HepG2 (cell line): Measurements from ENCODE around the gene SORL1-AS1.

Experiments used
- ARNTL ChIP-seq: sonication (generic); formaldehyde crosslinking; IDR thresholded peaks from 2 replicates; pipeline ENCODE4 v1.4.0; 2020; ENCODE audit warnings: mild to moderate bottlenecking, missing genetic modification reagents
- ASH2L ChIP-seq: fragments of 300-600, 200-600 bp; sonication (generic); IDR thresholded peaks from 2 replicates; pipeline ENCODE4 v1.7.0; 2017; ENCODE audit warnings: low read depth, mild to moderate bottlenecking, moderate library complexity, mixed read lengths, low read length; ENCODE audit not compliant: insufficient read length
- HHEX ChIP-seq: IDR thresholded peaks from 2 replicates; pipeline ENCODE4 v1.6.1; 2016; ENCODE audit warnings: control low read depth
- HOXA5 ChIP-seq: sonication (generic); formaldehyde crosslinking; IDR thresholded peaks from 2 replicates; pipeline ENCODE4 v1.4.0; 2020; ENCODE audit warnings: missing genetic modification reagents
- MATR3 ChIP-seq: sonication (generic); formaldehyde crosslinking; IDR thresholded peaks from 2 replicates; pipeline ENCODE4 v1.4.0; 2020; ENCODE audit warnings: missing genetic modification reagents
- MEIS2 ChIP-seq: sonication (generic); formaldehyde crosslinking; IDR thresholded peaks from 2 replicates; pipeline ENCODE4 v1.9.0; 2021; ENCODE audit warnings: mild to moderate bottlenecking, missing genetic modification reagents
- MLX ChIP-seq: IDR thresholded peaks from 2 replicates; pipeline ENCODE4 v1.6.1; 2016
- NR2F2 ChIP-seq: IDR thresholded peaks from 2 replicates; pipeline ENCODE4 v1.6.1; 2012; ENCODE audit warnings: low read depth, inconsistent platforms, borderline replicate concordance
- PHF8 ChIP-seq: sonication (generic); formaldehyde crosslinking; IDR thresholded peaks from 2 replicates; pipeline ENCODE4 v1.5.0; 2020; ENCODE audit warnings: missing genetic modification reagents
- PPARG ChIP-seq: conservative IDR thresholded peaks from 2 replicates; pipeline ENCODE4 v1.6.1; 2016; ENCODE audit warnings: missing biosample characterization, missing genetic modification reagents
- RFX5 ChIP-seq: IDR thresholded peaks from 2 replicates; pipeline ENCODE4 v1.6.1; 2011; ENCODE audit warnings: low read depth, low read length, improper control_type of control experiment
- SCMH1 ChIP-seq: sonication (generic); formaldehyde crosslinking; IDR thresholded peaks from 2 replicates; pipeline ENCODE4 v1.9.0; 2021; ENCODE audit warnings: missing genetic modification reagents, mild to moderate bottlenecking, borderline replicate concordance
- SKIL ChIP-seq: sonication (generic); formaldehyde crosslinking; IDR thresholded peaks from 2 replicates; pipeline ENCODE4 v1.8.0; 2022; ENCODE audit warnings: missing genetic modification reagents, mild to moderate bottlenecking, moderate library complexity, borderline replicate concordance
- SOX13 ChIP-seq, 3 experiments: fragments of 450-650 bp in 1 of 3; sonication (generic) in 1 of 3; formaldehyde crosslinking in 1 of 3; IDR thresholded peaks in 2 of 3; conservative IDR thresholded peaks in 1 of 3; 2 replicates each; pipeline versions ENCODE4 v1.5.0 to v1.6.1; 2016 to 2020; ENCODE audit warnings: antibody characterized with exemption in 1 of 3, mild to moderate bottlenecking in 1 of 3, missing compliant biosample characterization in 1 of 3, missing genetic modification reagents in 1 of 3, moderate library complexity in 1 of 3
- SP140L ChIP-seq: sonication (generic); formaldehyde crosslinking; IDR thresholded peaks from 2 replicates; pipeline ENCODE4 v1.4.0; 2020; ENCODE audit warnings: missing genetic modification reagents, borderline replicate concordance
- TAF1 ChIP-seq: sonication (generic); formaldehyde crosslinking; IDR thresholded peaks from 2 replicates; pipeline ENCODE4 v1.4.0; 2020; ENCODE audit warnings: missing genetic modification reagents
- TAF15 ChIP-seq: fragments of 200-400 bp; formaldehyde crosslinking; IDR thresholded peaks from one replicate; pipeline ENCODE4 v1.6.1; 2018; ENCODE audit warnings: mild to moderate bottlenecking, low read depth, low read length; ENCODE audit not compliant: poor library complexity, severe bottlenecking
- TFE3 ChIP-seq: IDR thresholded peaks from 2 replicates; pipeline ENCODE4 v1.6.1; 2016
- YY1 ChIP-seq: IDR thresholded peaks from 2 replicates; pipeline ENCODE4 v1.6.1; 2011; ENCODE audit warnings: low read length, low read depth, moderate library complexity, mild to moderate bottlenecking; ENCODE audit not compliant: insufficient read depth, insufficient replicate concordance
- ZBTB26 ChIP-seq: IDR thresholded peaks from 2 replicates; pipeline ENCODE4 v1.6.1; 2016; ENCODE audit warnings: missing compliant biosample characterization, missing genetic modification reagents, borderline replicate concordance
- ZNF326 ChIP-seq: sonication (generic); formaldehyde crosslinking; IDR thresholded peaks from 2 replicates; pipeline ENCODE4 v1.4.0; 2020; ENCODE audit warnings: missing genetic modification reagents, borderline replicate concordance
- ZNF337 ChIP-seq: sonication (generic); formaldehyde crosslinking; IDR thresholded peaks from 2 replicates; pipeline ENCODE4 v1.5.1; 2020; ENCODE audit warnings: missing genetic modification reagents, low read depth, mild to moderate bottlenecking, borderline replicate concordance
- ZNF709 ChIP-seq: sonication (generic); formaldehyde crosslinking; IDR thresholded peaks from 2 replicates; pipeline ENCODE4 v1.5.0; 2020; ENCODE audit warnings: mild to moderate bottlenecking, missing genetic modification reagents
- ZNF792 ChIP-seq: IDR thresholded peaks from 2 replicates; pipeline ENCODE4 v1.6.1; 2016
- ZNF841 ChIP-seq: sonication (generic); formaldehyde crosslinking; IDR thresholded peaks from 2 replicates; pipeline ENCODE4 v1.8.1; 2023; ENCODE audit warnings: missing genetic modification reagents, borderline replicate concordance

SORL1-AS1 gene

GRCh38 chr11:121451178-121451985 lies 1.4 kb downstream of the SORL1-AS1 start (continued):
- TF ChIP-seq ZBTB26 (CRISPR knock-in tag) (no peak), ASH2L (peak; percentile 35), HHEX (CRISPR knock-in tag) (no peak), SP140L (CRISPR knock-in tag) (no peak), TAF15 (no peak), SOX13 (IDR thresholded peaks at IDR 0.05) (0 out of 2 replicates have a peak, but pooled peaks have one; percentile 15), SOX13 (CRISPR knock-in tag; conservative IDR thresholded peaks at IDR 0.05 in 1 of 2, IDR thresholded peaks at IDR 0.05 in 1 of 2) (peak in 1 of 2 experiments; percentile 48; a peak in 1 of 4 replicates), PPARG (CRISPR knock-in tag) (no peak), TFE3 (CRISPR knock-in tag) (no peak), MEIS2 (CRISPR knock-in tag) (no peak; the same call in 1 of the 2 replicates), ZNF709 (CRISPR knock-in tag) (no peak), ZNF792 (no peak; the same call in 1 of the 2 replicates), PHF8 (CRISPR knock-in tag) (no peak), ARNTL (no peak), SKIL (CRISPR knock-in tag) (peak; percentile 66; the same call in 1 of the 2 replicates), HOXA5 (no peak), TAF1 (no peak), ZNF841 (no peak), MATR3 (CRISPR knock-in tag) (no peak), MLX (0 out of 2 replicates have a peak, but pooled peaks have one; percentile 65), YY1 (no peak), SCMH1 (CRISPR knock-in tag) (no peak), ZNF326 (CRISPR knock-in tag) (no peak), NR2F2 (no peak), ZNF337 (no peak), RFX5 (no peak)
